MCF 10A (cell line): Measurements from ENCODE around the gene CXCL3. TPM values are rescaled to one million over a fixed set of nuclear protein-coding genes. Genes with fewer than 3 reads are reported as not detected.
A peak's percentile ranks its signal among the peaks of the same experiment; 100 is the strongest.

ENCODE experiments used
- BruUV-seq: library from RNA; stranded (reverse); fragments of 400-500 nt; replicated peaks from 2 replicates; lab custom pipeline; 2021; lab: Mats Ljungman, UMichigan
- CTCF ChIA-PET: fragments of 300-600 bp; sonication (Branson Sonifier 250); formaldehyde crosslinking; extraction: SDS; loops from one replicate; lab custom pipeline; 2021; ENCODE audit warnings: antibody characterized with exemption, inconsistent platforms; lab: Yijun Ruan, JAX
- POLR2A ChIA-PET: fragments of 300-600, 350-650 bp; sonication (Branson Sonifier 250); formaldehyde crosslinking; extraction: SDS; loops from one replicate; lab custom pipeline; 2020; ENCODE audit warnings: antibody characterized with exemption, inconsistent platforms; lab: Yijun Ruan, JAX
- DNase-seq: peaks from one replicate; pipeline ENCODE4 v3.0.0-alpha.2; 2018; ENCODE audit not compliant: unreplicated experiment
- H3K27ac Mint-ChIP-seq: one replicate; pipeline ENCODE4 v1.8.0; 2022; ENCODE audit warnings: mild to moderate bottlenecking, low read depth, mixed read lengths; ENCODE audit not compliant: unreplicated experiment
- H3K27me3 Mint-ChIP-seq: one replicate; pipeline ENCODE4 v1.8.0; 2022; ENCODE audit warnings: mixed read lengths; ENCODE audit not compliant: insufficient read depth, unreplicated experiment
- H3K36me3 Mint-ChIP-seq: one replicate; pipeline ENCODE4 v1.8.0; 2022; ENCODE audit warnings: mild to moderate bottlenecking, moderate library complexity, mixed read lengths; ENCODE audit not compliant: insufficient read depth, unreplicated experiment
- H3K4me1 Mint-ChIP-seq: one replicate; pipeline ENCODE4 v1.8.0; 2022; ENCODE audit warnings: mixed read lengths; ENCODE audit not compliant: insufficient read depth, unreplicated experiment
- H3K4me3 Mint-ChIP-seq: one replicate; pipeline ENCODE4 v1.8.0; 2022; ENCODE audit warnings: mild to moderate bottlenecking, moderate library complexity, mixed read lengths; ENCODE audit not compliant: unreplicated experiment
- H3K9me3 Mint-ChIP-seq: one replicate; pipeline ENCODE4 v1.8.0; 2022; ENCODE audit warnings: mixed read lengths; ENCODE audit not compliant: unreplicated experiment
- intact Hi-C: fragments of 100-400 bp; cut with micrococcal nuclease; formaldehyde crosslinking; loops from 2 replicates; pipeline ENCODE4 v1.14.1; 2022
- total RNA-seq: library from RNA; stranded (reverse); gene quantifications from 2 replicates; pipeline ENCODE4 v1.2.3, GENCODE V29; 2022
- TF ChIP-seq, protein P1 (sequence below): fragments of 200-600 bp; IDR thresholded peaks from one replicate; pipeline ENCODE4 v1.8.0; 2022; ENCODE audit warnings: antibody characterized with exemption, mild to moderate bottlenecking; ENCODE audit not compliant: unreplicated experiment

Gene CXCL3
- total RNA-seq, 1 experiment from 2014 or later, result 9.8 TPM

DNA sequence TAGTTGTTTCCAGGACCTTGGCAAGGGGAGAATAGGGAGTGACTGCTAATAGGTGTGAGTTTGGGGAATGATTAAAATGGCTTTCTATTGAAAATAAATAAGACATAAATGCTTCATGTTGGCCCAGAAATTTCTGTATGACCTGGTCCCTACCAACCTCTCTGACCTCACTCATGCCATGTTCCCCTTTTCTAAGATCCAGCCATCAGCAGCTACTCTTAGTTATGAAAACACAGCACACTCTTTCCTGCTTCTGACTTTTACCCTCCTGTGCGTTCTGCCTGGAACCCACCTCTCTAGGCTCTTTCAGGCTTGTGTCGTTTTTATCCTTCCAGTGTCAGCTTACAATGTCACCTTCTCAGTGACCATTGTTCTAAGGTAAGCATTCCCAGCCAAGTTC is 25.2 kb downstream of the CXCL3 start:
- H3K9me3 Mint-ChIP-seq, result no peaks in the 10 kb centered on the region
- H3K36me3 Mint-ChIP-seq, result no peaks in the 10 kb centered on the region
- no peak overlapping the region for H3K4me3 Mint-ChIP-seq
- H3K27me3 Mint-ChIP-seq, result no peaks in the 10 kb centered on the region
- peaks cover 7% of the 10 kb centered on the region for H3K4me1 Mint-ChIP-seq
- TF ChIP-seq, protein P1, sequence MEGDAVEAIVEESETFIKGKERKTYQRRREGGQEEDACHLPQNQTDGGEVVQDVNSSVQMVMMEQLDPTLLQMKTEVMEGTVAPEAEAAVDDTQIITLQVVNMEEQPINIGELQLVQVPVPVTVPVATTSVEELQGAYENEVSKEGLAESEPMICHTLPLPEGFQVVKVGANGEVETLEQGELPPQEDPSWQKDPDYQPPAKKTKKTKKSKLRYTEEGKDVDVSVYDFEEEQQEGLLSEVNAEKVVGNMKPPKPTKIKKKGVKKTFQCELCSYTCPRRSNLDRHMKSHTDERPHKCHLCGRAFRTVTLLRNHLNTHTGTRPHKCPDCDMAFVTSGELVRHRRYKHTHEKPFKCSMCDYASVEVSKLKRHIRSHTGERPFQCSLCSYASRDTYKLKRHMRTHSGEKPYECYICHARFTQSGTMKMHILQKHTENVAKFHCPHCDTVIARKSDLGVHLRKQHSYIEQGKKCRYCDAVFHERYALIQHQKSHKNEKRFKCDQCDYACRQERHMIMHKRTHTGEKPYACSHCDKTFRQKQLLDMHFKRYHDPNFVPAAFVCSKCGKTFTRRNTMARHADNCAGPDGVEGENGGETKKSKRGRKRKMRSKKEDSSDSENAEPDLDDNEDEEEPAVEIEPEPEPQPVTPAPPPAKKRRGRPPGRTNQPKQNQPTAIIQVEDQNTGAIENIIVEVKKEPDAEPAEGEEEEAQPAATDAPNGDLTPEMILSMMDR, result no peak
- H3K27ac Mint-ChIP-seq, result no peak overlapping the region
- CTCF ChIA-PET, result interaction anchor here (0.6 kb wide), 1 partner anchor 86 kb away, joined by 3 read pairs; the partner anchor contains the start of gene CXCL2
- intact Hi-C loops, result no loop called here
- no TSS peak for BruUV-seq
- POLR2A ChIA-PET, result no interaction called here
- DNase-seq, result no peak

DNA sequence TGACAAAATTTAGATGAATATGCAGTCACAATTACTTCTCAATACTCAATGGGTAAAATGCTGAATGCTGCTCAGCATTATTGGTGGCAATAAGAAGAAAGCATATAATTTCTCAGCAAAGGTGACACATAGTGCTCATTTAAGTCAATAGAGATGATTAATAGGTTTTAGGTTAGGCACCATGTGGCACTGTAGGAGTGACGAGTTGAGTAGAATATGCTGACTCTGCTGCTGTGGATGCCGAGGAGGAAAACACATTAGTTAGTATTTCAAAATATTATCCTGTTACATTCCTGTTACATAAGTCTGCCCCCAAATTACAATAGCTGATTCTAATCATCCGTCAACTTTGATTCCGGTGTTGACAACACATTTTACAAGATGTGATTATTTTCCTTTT is 26.4 kb downstream of the CXCL3 start:
- Mint-ChIP-seq H3K4me3 (no peak overlapping the region), H3K27ac (no peak overlapping the region), H3K36me3 (no peaks in the 10 kb centered on the region), H3K9me3 (no peaks in the 10 kb centered on the region), H3K27me3 (no peaks in the 10 kb centered on the region), H3K4me1 (peaks cover 7% of the 10 kb centered on the region)
- DNase-seq, result no peak
- ChIA-PET POLR2A (no interaction called here), CTCF (no interaction called here)
- TF ChIP-seq, protein P1, result no peak
- no TSS peak for BruUV-seq
- intact Hi-C loops, result no loop called here

DNA sequence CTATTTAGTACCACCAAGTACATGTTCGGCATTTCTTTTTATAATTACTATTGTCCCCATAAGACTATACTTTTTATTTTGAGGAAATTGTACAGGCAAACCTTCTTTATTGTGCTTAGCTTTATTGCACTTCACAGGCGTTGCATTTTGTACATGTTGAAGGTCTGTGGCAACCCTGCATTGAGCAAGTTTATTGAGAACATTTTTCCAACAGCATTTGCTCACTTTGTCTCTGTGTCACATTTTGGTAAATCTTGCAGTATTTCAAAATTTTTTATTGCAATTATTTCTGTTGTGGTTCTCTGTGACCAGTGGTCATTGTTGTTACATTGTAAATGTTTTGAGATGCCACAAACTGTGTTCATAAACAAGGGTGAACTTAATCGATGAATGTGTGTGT is 29.2 kb downstream of the CXCL3 start:
- Mint-ChIP-seq H3K9me3 (no peaks in the 10 kb centered on the region), H3K4me1 (peaks cover 9% of the 10 kb centered on the region), H3K27me3 (no peaks in the 10 kb centered on the region), H3K4me3 (no peak overlapping the region), H3K27ac (no peak overlapping the region), H3K36me3 (no peaks in the 10 kb centered on the region)
- BruUV-seq, result no TSS peak
- TF ChIP-seq, protein P1, result no peak
- ChIA-PET CTCF (interaction anchor here (0.7 kb wide), 1 partner anchor 145 kb away, joined by 3 read pairs; no protein-coding TSS in a partner anchor), POLR2A (no interaction called here)
- intact Hi-C loops, result no loop called here
- no peak for DNase-seq

DNA sequence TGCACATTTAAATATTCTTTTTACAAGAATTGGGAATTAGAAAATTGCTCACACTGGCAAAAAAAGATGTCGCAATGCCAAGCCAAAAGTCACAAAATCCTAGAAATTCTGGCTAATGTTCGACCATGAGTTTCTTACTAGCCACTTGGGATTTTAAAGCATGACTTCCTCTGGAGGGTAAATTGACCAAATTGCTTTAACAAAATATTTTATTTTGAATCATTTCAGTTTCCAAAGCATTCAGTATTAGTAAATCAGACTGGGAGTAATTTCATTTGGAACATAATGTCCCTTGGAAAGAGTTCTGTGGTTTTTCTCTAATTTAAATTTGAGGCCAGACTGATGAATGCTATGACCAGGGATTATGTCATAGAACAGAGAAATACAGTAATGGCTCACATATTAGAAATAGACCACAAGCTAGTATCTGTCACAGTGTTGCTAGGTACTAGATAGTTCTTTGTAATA is 32.4 kb downstream of the CXCL3 start:
- Mint-ChIP-seq H3K36me3 (no peaks in the 10 kb centered on the region), H3K27me3 (no peaks in the 10 kb centered on the region), H3K27ac (peak overlapping the region; percentile 88), H3K4me1 (peaks cover 9% of the 10 kb centered on the region), H3K4me3 (peak overlapping the region; percentile 47), H3K9me3 (no peaks in the 10 kb centered on the region)
- intact Hi-C loops, result no loop called here
- CTCF ChIA-PET, result interaction anchor here (0.7 kb wide), 1 partner anchor 150 kb away, joined by 3 read pairs; no protein-coding TSS in a partner anchor
- POLR2A ChIA-PET, result interaction anchor here (0.7 to 1.1 kb wide), 4 partner anchors 14 to 92 kb away, joined by 3 to 4 read pairs (median 3); partner anchors contain the start of gene CXCL3
- TSS peak; percentile 77 for BruUV-seq
- TF ChIP-seq, protein P1, result no peak
- peak; percentile 26 for DNase-seq
